Panc1 (cell line): Measurements from ENCODE around the gene INSYN1.

Source experiments
- CTCF ChIP-seq: fragments of 450-650 bp; IDR thresholded peaks from 2 replicates; pipeline ENCODE4 v1.5.1; 2017; ENCODE audit warnings: mild to moderate bottlenecking
- POLR2AphosphoS5 ChIP-seq: IDR thresholded peaks from 2 replicates; pipeline ENCODE4 v1.6.1; 2012; ENCODE audit warnings: mild to moderate bottlenecking, low read depth, low read length, moderate library complexity
- REST ChIP-seq, 2 experiments: IDR thresholded peaks; 2 replicates each; pipeline ENCODE4 v1.6.1; 2011 to 2012; ENCODE audit warnings: low read depth in 2 of 2, control low read depth in 1 of 2, low read length in 1 of 2, mild to moderate bottlenecking in 1 of 2, moderate library complexity in 1 of 2; ENCODE audit not compliant: insufficient read depth in 1 of 2
- TCF7L2 ChIP-seq: IDR thresholded peaks from 2 replicates; pipeline ENCODE4 v1.6.1; 2011; ENCODE audit warnings: mild to moderate bottlenecking, low read depth, low read length, inconsistent platforms

GRCh38 chr15:73737535-73737934 is 15.6 kb downstream of the INSYN1 start:
- TF ChIP-seq POLR2AphosphoS5 (no peak), CTCF (no peak), REST (IDR thresholded peaks at IDR 0.05; ENCODE audit: insufficient read depth in 1 of 2, low read depth in 2 of 2, low read length in 1 of 2) (no peak), TCF7L2 (no peak)
